Karpas-422 (cell line): ENCODE measurements around the gene FAM177B. TPM values are rescaled to one million over a fixed set of nuclear protein-coding genes. Genes with fewer than 3 reads are reported as not detected.
"Not testable (repeated sequence)": the region's sequence is repeated elsewhere in the genome, so short reads cannot be mapped to it uniquely, and the experiment has no call there.

ENCODE experiments used
- DNase-seq: peaks from one replicate; pipeline ENCODE4 v3.0.0-alpha.2; 2015
- H2AFZ ChIP-seq: fragments of 200-600 bp; sonication (generic); 2 replicates; pipeline ENCODE4 v1.6.1; 2014; ENCODE audit warnings: antibody characterized with exemption, low read length, mixed read lengths
- H3K27ac ChIP-seq: fragments of 200-600 bp; sonication (generic); 2 replicates; pipeline ENCODE4 v1.5.1; 2014; ENCODE audit warnings: mild to moderate bottlenecking, low read length, moderate library complexity
- H3K27me3 ChIP-seq: fragments of 200-600 bp; sonication (generic); 2 replicates; pipeline ENCODE4 v1.6.1; 2014; ENCODE audit warnings: low read length, mixed read lengths
- H3K36me3 ChIP-seq: fragments of 200-600 bp; sonication (generic); 2 replicates; pipeline ENCODE4 v1.6.1; 2014; ENCODE audit warnings: low read length, mixed read lengths; ENCODE audit not compliant: insufficient read depth
- H3K4me1 ChIP-seq: fragments of 200-600 bp; sonication (generic); 2 replicates; pipeline ENCODE4 v1.6.1; 2014; ENCODE audit warnings: mild to moderate bottlenecking, low read length, mixed read lengths
- H3K4me2 ChIP-seq: fragments of 200-600 bp; sonication (generic); 2 replicates; pipeline ENCODE4 v1.6.1; 2014; ENCODE audit warnings: low read length, low read depth, mild to moderate bottlenecking; ENCODE audit not compliant: poor library complexity, severe bottlenecking
- H3K4me3 ChIP-seq: fragments of 200-600 bp; sonication (generic); 2 replicates; pipeline ENCODE4 v1.5.1; 2014; ENCODE audit warnings: mild to moderate bottlenecking, antibody characterized with exemption, low read length, mixed read lengths
- H3K79me2 ChIP-seq: fragments of 200-600 bp; sonication (generic); 2 replicates; pipeline ENCODE4 v1.6.1; 2014; ENCODE audit warnings: mild to moderate bottlenecking, low read length, mixed read lengths
- H3K9ac ChIP-seq: fragments of 200-600 bp; sonication (generic); 2 replicates; pipeline ENCODE4 v1.6.0; 2014; ENCODE audit warnings: low read length
- H3K9me2 ChIP-seq: fragments of 200-600 bp; sonication (generic), shearing (Covaris generic); replicated peaks from 2 replicates; pipeline ENCODE4 v1.6.0; 2014; ENCODE audit warnings: mild to moderate bottlenecking, low read length, moderate library complexity; ENCODE audit not compliant: insufficient read depth
- H3K9me3 ChIP-seq: fragments of 300-700, 200-600 bp; sonication (generic); 2 replicates; pipeline ENCODE4 v1.6.1; 2014; ENCODE audit warnings: low read length, mixed read lengths
- H4K20me1 ChIP-seq: fragments of 200-600 bp; sonication (generic); 2 replicates; pipeline ENCODE4 v1.6.1; 2014; ENCODE audit warnings: mild to moderate bottlenecking, antibody characterized with exemption, low read length, low read depth; ENCODE audit not compliant: insufficient read depth
- total RNA-seq: library from RNA; depleted of rRNA; stranded (reverse); fragments of >200 nt; shearing (Covaris generic); gene quantifications from 2 replicates; pipeline ENCODE4 v1.2.3, GENCODE V29; 2014; ENCODE audit warnings: low replicate concordance

The FAM177B gene
- total RNA-seq, 1 experiment from 2014 or later, result not detected

DNA sequence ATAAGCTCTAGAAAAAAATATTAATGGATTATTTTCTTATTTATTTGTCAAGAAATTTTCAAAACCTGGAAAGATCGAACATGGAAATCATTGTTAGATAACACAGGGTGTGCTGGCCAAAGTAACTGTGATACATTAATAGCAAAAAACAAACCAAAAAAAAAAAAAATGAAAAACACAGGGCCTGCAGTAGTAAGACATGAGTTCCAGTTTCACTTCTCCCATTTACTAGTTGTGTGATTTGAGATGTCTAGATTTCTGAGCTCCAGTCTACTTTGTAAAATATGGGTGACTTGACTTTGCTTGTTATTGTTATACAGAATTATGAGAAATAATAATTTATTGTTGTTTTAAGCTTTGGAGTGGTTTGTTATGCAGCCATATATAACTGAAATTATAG, 13.6 kb downstream of the FAM177B start:
- Histone ChIP-seq H2AFZ (no peak overlapping the region), H3K27ac (no peak overlapping the region), H4K20me1 (no peaks in the 10 kb centered on the region), H3K36me3 (no peaks in the 10 kb centered on the region), H3K9me2 (no peaks in the 10 kb centered on the region), H3K4me1 (no peaks in the 10 kb centered on the region), H3K9ac (no peak overlapping the region), H3K4me2 (no peak overlapping the region), H3K79me2 (no peaks in the 10 kb centered on the region), H3K27me3 (no peaks in the 10 kb centered on the region), H3K9me3 (no peaks in the 10 kb centered on the region), H3K4me3 (no peak overlapping the region)
- no peak for DNase-seq

DNA sequence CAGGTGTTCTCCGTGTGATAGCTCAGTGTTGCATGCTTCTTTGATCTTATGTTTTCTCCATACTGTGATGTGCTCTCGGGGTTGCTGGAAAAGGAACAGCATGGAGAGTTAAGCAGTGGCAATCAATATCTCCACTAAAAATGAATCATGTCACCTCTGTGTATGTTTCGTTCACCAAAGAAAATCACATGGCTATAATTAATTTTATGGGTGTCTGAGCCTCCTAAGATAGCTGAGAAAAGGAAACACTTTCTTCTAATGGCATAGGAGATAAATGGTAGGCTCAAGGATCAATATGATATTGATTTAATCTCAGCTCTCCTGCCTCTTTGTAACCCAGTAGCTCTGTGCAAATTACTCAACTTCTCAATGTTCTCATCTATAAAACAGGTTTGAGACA, 14.3 kb downstream of the FAM177B start:
- no peaks in the 10 kb centered on the region for H3K9me2 ChIP-seq
- H2AFZ ChIP-seq, result no peak overlapping the region
- H3K4me1 ChIP-seq, result no peaks in the 10 kb centered on the region
- no peak overlapping the region for H3K27ac ChIP-seq
- H3K9ac ChIP-seq, result no peak overlapping the region
- H3K27me3 ChIP-seq, result no peaks in the 10 kb centered on the region
- no peaks in the 10 kb centered on the region for H4K20me1 ChIP-seq
- H3K4me2 ChIP-seq, result no peak overlapping the region
- no peaks in the 10 kb centered on the region for H3K9me3 ChIP-seq
- H3K79me2 ChIP-seq, result no peaks in the 10 kb centered on the region
- no peaks in the 10 kb centered on the region for H3K36me3 ChIP-seq
- DNase-seq, result no peak
- no peak overlapping the region for H3K4me3 ChIP-seq

DNA sequence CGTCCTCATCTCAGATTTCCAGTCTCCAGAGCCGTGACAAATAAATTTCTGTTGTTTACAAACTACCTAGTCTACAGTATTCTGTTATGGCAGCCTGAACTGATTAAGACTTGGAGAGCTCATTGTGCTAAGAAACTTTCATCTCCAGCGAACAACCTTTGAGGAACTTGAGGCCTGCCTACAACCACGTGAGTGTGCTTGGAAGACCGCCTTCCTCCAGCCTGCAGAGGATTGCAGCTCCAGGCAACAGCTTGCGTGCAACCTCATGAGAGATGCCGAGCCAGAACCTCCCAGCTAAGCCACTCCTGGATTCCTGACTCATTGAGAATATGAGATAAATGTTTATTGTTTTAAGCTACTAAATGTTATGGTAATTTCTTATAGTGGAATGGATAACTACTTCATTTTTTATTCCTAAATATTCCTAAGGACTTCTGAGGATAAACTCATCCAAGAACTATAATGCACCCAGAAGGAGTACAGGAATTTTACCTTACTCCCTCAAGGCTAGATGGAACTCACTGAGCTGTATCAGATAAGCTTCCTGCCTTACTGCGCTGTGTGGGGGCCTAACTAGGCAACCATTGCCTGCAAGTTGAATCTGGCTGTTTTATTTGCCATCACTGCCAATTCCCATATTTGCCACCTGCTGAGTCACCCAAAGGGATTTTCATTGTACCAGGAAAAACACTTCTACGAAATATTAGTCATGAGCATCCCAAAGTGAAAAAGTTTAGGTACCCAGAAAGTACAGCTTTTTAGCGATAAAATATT, 17.6 kb downstream of the FAM177B start:
- no peak overlapping the region for H2AFZ ChIP-seq
- no peaks in the 10 kb centered on the region for H3K27me3 ChIP-seq
- no peaks in the 10 kb centered on the region for H3K4me1 ChIP-seq
- no peak for DNase-seq
- no peak overlapping the region for H3K4me2 ChIP-seq
- H3K79me2 ChIP-seq, result no peaks in the 10 kb centered on the region
- H4K20me1 ChIP-seq, result no peaks in the 10 kb centered on the region
- no peaks in the 10 kb centered on the region for H3K9me2 ChIP-seq
- no peak overlapping the region for H3K4me3 ChIP-seq
- H3K27ac ChIP-seq, result no peak overlapping the region
- no peaks in the 10 kb centered on the region for H3K9me3 ChIP-seq
- no peak overlapping the region for H3K9ac ChIP-seq
- H3K36me3 ChIP-seq, result no peaks in the 10 kb centered on the region

DNA sequence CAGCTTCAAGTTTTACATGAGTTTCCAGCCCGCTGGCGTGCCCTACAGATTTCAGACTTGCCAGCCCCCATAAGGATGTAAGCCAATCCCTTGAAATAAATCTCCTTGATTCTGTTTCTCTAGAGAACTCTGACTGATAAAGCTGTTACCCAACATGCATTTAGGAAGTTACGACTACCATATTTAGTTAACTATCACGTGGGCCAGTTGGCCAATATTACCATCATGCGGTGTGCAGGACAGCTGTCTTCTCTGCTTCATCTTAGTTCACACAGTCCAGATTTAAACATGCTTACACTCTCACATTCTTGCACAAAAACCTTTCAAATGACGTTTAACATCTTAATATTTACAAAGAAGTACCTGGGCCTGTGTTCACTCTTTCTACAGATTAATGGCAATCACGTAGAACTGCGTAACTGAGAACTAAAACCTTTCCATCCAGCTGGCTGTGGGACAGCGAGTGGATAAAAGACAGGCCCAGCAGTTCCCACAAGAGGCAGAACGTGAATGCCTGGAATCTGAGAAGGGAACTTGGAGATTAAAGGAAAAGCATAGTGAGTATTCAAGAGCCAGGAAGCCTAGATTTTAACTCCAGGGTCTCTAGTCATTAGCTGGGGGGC, 20.8 kb downstream of the FAM177B start:
- Histone ChIP-seq H3K4me2 (no peak overlapping the region), H2AFZ (no peak overlapping the region), H3K9ac (no peak overlapping the region), H3K27me3 (no peaks in the 10 kb centered on the region), H3K27ac (no peak overlapping the region), H4K20me1 (no peaks in the 10 kb centered on the region), H3K79me2 (no peaks in the 10 kb centered on the region), H3K4me1 (no peaks in the 10 kb centered on the region), H3K9me3 (no peaks in the 10 kb centered on the region), H3K4me3 (no peak overlapping the region), H3K9me2 (no peaks in the 10 kb centered on the region), H3K36me3 (no peaks in the 10 kb centered on the region)
- DNase-seq, result no peak

DNA sequence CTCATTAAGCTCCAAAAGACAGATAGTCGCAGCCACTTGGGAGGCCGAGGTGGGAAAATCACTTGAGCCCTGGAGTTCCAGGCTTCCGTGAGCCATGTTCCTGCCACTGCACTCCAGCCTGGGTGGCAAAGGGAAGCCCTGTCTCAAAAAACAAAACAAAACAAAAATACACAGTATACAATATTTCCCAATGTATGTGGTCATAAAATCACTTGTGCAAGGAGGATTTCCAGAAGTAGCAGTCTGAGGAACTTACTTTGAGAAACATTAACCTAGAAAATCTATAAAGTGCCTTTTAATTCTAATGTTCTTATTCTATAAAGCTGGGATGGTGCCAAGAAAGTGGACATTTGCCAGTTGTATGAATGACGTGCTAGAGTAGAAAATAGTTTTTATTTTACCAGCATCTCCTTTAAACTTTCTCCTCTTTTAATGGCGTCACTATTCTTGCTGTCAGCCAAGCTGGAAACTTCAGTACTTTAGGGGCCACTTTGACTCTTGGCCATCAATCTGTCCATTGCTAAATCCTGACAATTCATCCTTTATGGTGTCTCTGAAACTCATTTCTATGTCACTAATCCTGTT, 22.5 kb downstream of the FAM177B start:
- Histone ChIP-seq H3K4me1 (no peaks in the 10 kb centered on the region), H3K36me3 (no peaks in the 10 kb centered on the region), H3K4me2 (no peak overlapping the region), H3K27me3 (no peaks in the 10 kb centered on the region), H3K79me2 (no peaks in the 10 kb centered on the region), H3K9me3 (no peaks in the 10 kb centered on the region), H3K27ac (no peak overlapping the region), H2AFZ (no peak overlapping the region), H3K4me3 (no peak overlapping the region), H4K20me1 (no peaks in the 10 kb centered on the region), H3K9ac (no peak overlapping the region), H3K9me2 (no peaks in the 10 kb centered on the region)
- DNase-seq, result no peak

DNA sequence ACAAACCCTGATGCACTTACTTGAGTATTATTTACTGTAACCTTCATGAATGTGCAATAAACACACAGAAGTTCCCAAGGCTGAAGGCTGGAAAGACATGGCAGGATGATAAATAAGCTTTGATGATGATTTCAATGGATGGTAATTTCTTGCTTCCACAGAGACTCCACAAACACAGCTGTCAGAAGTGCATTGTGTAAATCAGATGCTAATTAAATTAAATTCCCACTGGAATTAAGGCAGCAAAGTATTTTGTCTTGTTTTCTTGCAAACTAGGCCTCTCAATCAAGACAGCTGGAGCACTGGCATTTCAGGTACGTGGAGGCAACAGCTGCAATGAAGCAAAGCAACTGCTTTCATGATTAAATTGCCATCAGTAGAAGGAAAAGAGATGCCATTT, 24.1 kb downstream of the FAM177B start:
- no peaks in the 10 kb centered on the region for H3K4me1 ChIP-seq
- no peak overlapping the region for H2AFZ ChIP-seq
- no peaks in the 10 kb centered on the region for H3K36me3 ChIP-seq
- H3K27ac ChIP-seq, result no peak overlapping the region
- H3K4me3 ChIP-seq, result no peak overlapping the region
- H3K9ac ChIP-seq, result no peak overlapping the region
- H3K9me2 ChIP-seq, result no peaks in the 10 kb centered on the region
- no peaks in the 10 kb centered on the region for H3K9me3 ChIP-seq
- H3K27me3 ChIP-seq, result no peaks in the 10 kb centered on the region
- no peaks in the 10 kb centered on the region for H4K20me1 ChIP-seq
- DNase-seq, result no peak
- H3K79me2 ChIP-seq, result no peaks in the 10 kb centered on the region
- no peak overlapping the region for H3K4me2 ChIP-seq

DNA sequence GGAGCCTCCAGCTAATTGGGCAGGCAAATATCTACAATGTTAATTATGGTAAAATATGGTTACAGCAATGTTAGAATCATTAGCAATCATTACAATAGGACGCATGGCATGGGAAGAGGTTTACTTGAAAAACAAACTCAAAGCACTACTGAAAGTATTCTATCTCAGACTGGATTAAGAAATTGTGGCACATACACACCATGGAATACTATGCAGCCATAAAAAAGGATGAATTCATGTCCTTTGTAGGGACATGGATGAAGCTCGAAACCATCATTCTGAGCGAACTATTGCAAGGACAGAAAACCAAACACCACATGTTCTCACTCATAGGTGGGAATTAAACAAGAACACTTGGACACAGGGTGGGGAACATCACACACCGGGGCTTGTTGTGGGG, 25.2 kb downstream of the FAM177B start:
- H3K9me3 ChIP-seq, H3K4me2 ChIP-seq, H3K36me3 ChIP-seq, DNase-seq, H3K4me3 ChIP-seq, H3K9me2 ChIP-seq, H3K27ac ChIP-seq, H2AFZ ChIP-seq, H3K27me3 ChIP-seq, H4K20me1 ChIP-seq, H3K9ac ChIP-seq, H3K79me2 ChIP-seq, H3K4me1 ChIP-seq: not testable (repeated sequence)

DNA sequence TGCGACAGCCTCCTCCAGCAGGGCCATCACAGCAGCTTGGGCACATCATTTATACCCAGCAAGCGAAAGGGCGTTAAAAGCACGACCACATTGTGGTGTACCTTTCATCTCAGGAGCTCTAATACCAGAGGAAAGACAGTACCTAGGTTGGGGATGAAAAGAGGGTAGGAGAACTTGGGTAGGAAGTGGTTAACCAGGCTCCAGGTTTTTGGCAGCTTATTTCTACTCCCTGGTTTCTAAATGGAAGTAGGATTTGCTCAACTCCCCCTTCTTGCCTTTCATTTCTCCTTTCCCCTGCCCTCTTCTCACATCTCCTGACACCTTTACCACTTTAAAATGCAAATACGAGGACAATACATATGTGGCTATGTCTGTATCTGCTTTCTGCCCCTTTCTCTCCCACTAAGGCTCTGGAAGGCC, 30.2 kb downstream of the FAM177B start:
- Histone ChIP-seq H3K4me2 (no peak overlapping the region), H3K27me3 (peaks cover 5% of the 10 kb centered on the region; the same call in 1 of the 2 replicates), H3K9me2 (no peaks in the 10 kb centered on the region), H3K79me2 (no peaks in the 10 kb centered on the region), H3K4me3 (no peak overlapping the region), H3K36me3 (no peaks in the 10 kb centered on the region), H3K4me1 (peaks cover 4% of the 10 kb centered on the region), H2AFZ (no peak overlapping the region), H3K27ac (no peak overlapping the region), H3K9me3 (peaks cover 20% of the 10 kb centered on the region), H3K9ac (no peak overlapping the region), H4K20me1 (no peaks in the 10 kb centered on the region)
- peak; percentile 12 for DNase-seq
